Right kidney (tissue), 1 donor: Measurements from ENCODE around the gene ECE1.
"Not testable (repeated sequence)": the region's sequence is repeated elsewhere in the genome, so short reads cannot be mapped to it uniquely, and the experiment has no call there.

Experiments used
- DNase-seq: peaks from one replicate; pipeline ENCODE4 v3.0.0-alpha.2; 2016

ECE1 gene

GRCh38 chr1:21251773-21252471 is 38.3 kb downstream of the ECE1 start:
- no peak for DNase-seq

GRCh38 chr1:21249940-21250493 is 40.2 kb downstream of the ECE1 start:
- no peak for DNase-seq

GRCh38 chr1:21247892-21248715 is 42.2 kb downstream of the ECE1 start:
- no peak for DNase-seq

- DNase-seq: no peak
Observed at GRCh38 chr1:21246905-21247642, 43.2 kb downstream of the ECE1 start.

- DNase-seq: no peak
Observed at GRCh38 chr1:21245688-21246229, 44.5 kb downstream of the ECE1 start.

- no peak for DNase-seq
Observed at GRCh38 chr1:21244986-21245687, 45.1 kb downstream of the ECE1 start.

GRCh38 chr1:21244154-21244553 is 46.1 kb downstream of the ECE1 start:
- DNase-seq: no peak

GRCh38 chr1:21242846-21243245 is 47.4 kb downstream of the ECE1 start:
- DNase-seq: no peak

GRCh38 chr1:21241771-21242581 is 48.3 kb downstream of the ECE1 start:
- DNase-seq: no peak

GRCh38 chr1:21240706-21241105 is 49.6 kb downstream of the ECE1 start:
- DNase-seq: no peak

- DNase-seq: no peak
Observed at GRCh38 chr1:21239221-21239620, 51.0 kb downstream of the ECE1 start.

- no peak for DNase-seq
Observed at GRCh38 chr1:21238141-21238800, 52.0 kb downstream of the ECE1 start.

GRCh38 chr1:21237446-21238088 is 52.7 kb downstream of the ECE1 start:
- DNase-seq: no peak

- DNase-seq: no peak
Observed at GRCh38 chr1:21236178-21236577, 54.1 kb downstream of the ECE1 start.

- no peak for DNase-seq
Observed at GRCh38 chr1:21234779-21235178, 55.5 kb downstream of the ECE1 start.

- DNase-seq: no peak
Observed at GRCh38 chr1:21233490-21233889, 56.8 kb downstream of the ECE1 start.

- DNase-seq: no peak
Observed at GRCh38 chr1:21232044-21232443, 58.2 kb downstream of the ECE1 start.

- DNase-seq: no peak
Observed at GRCh38 chr1:21229246-21230000, 60.8 kb downstream of the ECE1 start.

GRCh38 chr1:21228224-21228623 is 62.0 kb downstream of the ECE1 start:
- DNase-seq: not testable (repeated sequence)
